NCI-H2196 (cell line): Measurements from ENCODE around the gene SYT6.

Experiments used
- DNase-seq: peaks from one replicate; lab custom pipeline; 2025; ENCODE audit not compliant: unreplicated experiment; lab: John Stamatoyannopoulos, UW

SYT6 gene

DNA sequence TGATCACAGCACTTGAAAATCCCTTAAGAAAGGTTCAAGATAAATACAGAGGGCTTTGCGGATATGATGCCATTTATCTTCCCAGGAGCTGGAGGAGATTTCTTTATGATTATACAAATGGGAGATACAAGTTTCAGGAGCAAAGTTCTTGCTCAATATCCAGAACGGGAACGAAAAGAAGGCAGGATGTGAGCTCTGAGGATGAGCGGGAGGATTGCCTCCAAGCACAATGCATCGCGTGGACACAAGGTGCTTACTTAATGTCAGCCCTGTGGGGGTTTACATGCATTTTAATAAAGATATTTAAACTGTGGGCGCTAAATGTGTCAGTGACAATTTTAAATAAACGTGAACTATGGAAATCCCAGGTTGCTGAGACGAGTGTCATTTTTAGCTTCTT lies 59.0 kb downstream of the SYT6 start:
- no peak for DNase-seq

GRCh38 chr1:114094363-114094634 lies 59.4 kb downstream of the SYT6 start:
- no peak for DNase-seq

- DNase-seq, result no peak
Observed at GRCh38 chr1:114093624-114094362, 59.9 kb downstream of the SYT6 start.

GRCh38 chr1:114092186-114093062 lies 61.2 kb downstream of the SYT6 start:
- DNase-seq, result no peak

- no peak for DNase-seq
Observed at GRCh38 chr1:114091711-114092110, 62.0 kb downstream of the SYT6 start.

GRCh38 chr1:114090738-114091505 lies 62.7 kb downstream of the SYT6 start:
- no peak for DNase-seq

GRCh38 chr1:114089502-114090138 lies 64.0 kb downstream of the SYT6 start:
- no peak for DNase-seq

DNA sequence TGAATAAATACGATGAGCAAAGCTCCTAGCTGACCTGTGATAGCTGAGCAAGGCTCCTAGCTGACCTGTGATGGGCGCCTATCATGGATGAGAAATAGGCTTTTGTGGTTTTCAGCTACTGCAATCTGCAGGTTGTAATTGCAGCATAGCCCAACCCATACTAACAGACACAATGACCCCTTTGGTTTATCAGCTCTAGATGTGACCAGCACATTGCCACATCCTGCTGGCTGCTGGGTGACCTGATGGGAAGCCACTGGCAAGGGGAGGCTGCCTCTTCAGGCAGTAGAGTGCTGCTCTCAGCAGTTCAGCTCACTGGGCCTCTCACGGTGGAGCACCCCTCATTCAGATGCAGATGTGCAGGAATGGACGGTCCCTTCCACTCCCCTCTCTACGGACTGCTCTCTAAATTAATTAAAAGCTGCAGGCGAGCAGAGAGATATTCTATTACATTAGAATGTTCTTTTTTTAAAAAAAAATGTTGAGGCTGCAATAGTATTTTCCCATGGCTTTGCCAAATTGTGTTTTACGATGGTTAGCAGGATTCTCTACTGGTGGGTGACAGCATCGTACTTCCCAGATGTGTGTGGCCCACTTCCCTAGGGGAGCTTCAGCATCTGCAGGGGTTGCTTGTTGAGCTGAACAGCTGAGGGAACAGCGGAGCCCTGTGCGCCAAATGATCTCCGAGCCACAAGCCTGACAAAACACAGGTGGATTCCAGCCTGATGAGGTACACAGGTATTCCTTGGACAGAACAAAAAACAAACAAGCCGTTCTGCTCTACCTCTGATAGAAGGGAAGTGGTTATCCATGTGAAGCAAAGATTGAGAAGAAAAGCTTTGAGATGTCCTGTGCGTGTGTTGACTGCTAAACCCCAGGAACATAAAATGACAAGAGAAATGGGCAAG lies 65.0 kb downstream of the SYT6 start:
- no peak for DNase-seq

DNA sequence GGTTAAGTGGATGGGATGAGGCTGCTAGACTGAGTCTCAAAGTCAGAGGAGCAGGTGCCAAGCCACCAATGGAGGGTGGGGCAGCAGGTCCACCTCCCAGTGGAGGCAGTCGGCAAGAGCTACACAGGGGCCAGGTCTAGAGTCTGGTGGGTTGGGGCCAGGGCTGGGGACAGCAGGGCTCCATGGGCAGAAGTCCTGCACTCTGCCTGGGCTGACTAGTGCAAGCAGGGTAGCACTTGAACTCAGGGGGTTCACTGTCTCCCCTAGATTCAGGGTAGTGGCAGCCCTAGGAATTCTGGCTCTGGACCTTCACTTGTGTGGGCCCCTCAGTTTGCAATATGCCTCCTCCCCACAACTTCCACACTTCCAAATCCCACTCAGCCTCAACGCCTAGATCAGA lies 66.2 kb downstream of the SYT6 start:
- DNase-seq, result no peak

- no peak for DNase-seq
Observed at GRCh38 chr1:114086601-114087368, 66.9 kb downstream of the SYT6 start.

DNA sequence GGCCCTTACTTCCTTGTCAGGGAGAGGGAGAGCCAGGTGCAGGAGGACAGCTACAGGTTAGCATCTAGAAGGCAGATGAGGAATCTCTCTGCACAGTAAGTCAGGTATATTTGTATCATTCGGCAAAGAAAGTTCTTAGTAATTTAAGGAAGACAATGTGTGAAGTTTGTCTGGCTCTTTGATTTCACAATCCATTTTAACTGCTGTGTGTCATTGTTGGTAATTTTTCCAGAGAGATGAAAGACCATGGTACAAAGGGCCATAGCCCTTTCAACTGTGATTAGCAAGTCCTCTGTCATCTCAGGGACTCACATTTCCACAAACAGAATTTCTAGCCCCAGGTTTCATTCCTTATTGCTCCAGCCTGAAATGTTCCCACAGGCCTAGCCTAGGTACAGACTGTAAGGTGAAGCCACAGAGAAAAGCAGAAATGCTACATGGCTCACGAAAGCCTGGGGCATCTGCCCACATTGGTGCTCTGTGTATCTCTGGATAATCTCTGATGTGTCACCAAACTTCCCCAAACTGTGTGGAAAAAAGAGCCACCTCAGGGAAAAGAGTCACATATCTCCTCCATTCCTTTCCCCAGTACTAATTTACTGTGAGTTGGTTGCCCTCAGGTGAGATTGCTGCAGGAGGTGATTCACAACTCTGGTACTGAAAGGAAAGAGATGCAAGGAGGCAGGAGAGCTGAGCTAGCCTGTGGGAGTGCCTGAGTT lies 70.6 kb downstream of the SYT6 start:
- no peak for DNase-seq

GRCh38 chr1:114082304-114082630 lies 71.4 kb downstream of the SYT6 start:
- DNase-seq, result no peak

DNA sequence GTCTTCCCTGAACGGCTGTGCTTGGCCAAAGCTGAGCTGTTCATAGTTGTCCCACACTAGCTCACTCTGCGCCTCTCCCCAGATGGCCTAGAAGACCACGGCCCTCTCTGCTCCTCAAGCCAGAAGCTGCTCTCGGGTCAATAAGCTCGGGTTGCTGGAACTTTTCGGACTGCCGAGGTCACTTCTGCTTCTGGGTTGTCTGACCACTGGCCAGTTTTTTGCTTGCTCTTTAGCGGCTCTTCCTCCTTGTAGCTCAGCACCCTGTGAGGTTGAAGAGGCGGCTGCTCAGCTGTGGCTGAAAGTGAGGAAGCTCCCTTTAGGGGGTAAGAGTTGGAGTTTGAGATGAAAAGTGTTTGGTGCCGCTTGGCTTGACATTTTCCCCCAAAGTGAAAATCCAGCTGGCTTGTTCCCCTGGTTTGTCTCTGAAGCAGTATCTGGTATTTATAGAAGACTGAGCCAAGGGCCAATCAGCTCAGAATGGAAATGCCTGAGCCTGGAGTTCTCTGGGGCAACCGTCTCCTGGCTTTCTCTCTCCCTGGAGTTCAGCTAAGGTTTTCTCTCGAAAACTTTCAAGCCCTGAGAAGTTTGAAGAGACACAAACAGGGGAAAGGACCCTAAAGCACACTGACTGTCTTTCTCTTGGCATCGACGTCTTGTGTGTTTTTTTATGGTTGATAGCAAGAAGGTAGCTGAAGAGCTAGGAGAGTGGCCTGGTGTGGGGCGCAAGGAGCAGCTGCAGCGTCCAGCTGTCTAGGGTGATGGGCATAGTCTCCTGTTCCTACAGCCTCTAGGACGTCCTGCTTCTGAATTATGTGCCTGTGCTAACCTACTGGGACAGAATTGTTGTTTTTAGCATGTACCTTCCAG lies 72.0 kb downstream of the SYT6 start:
- no peak for DNase-seq

DNA sequence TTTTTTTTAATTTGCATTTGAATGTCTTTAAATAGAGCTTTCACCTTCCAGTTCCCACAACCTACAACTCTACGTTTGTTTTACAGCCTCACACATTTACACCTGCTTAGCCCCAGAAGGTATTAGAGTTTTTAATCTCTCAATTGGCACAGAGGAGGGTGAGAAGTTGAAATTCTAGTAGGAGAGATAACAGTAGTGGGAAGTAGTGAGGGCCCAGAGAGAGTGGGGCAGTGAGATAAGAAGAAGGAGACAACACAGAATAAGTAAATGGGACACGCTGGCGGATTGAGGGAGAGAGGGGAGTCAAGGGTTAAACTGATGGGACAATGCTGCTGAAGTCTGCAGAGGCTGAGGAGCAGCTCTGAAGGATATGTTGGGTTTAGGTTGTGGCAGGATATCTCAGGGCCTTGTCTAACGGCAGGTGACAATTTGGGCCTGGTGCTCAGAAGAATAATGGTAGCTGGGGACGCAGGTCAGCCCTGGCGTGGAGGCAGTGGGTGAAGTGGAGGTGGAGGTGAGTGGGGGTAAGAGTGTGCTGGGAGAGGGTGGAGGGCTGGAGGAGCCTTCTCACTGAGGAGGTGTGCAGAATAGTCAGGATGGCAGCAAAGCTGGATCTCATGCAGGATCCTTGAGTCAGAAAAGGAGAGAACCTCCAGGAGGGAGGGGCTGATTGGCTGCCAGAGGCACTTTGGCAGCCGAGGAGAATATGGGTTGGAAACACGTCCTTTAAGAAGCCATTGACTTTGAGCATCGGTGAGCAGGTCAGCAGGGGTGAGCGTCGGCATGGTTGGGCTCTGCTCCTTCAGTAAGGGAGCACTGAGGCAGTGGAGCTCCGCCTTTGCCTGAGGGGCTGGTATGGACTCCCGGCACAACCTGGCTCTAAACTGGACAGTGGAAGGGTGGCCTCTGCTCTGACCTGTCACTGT lies 72.9 kb downstream of the SYT6 start:
- DNase-seq, result no peak

DNA sequence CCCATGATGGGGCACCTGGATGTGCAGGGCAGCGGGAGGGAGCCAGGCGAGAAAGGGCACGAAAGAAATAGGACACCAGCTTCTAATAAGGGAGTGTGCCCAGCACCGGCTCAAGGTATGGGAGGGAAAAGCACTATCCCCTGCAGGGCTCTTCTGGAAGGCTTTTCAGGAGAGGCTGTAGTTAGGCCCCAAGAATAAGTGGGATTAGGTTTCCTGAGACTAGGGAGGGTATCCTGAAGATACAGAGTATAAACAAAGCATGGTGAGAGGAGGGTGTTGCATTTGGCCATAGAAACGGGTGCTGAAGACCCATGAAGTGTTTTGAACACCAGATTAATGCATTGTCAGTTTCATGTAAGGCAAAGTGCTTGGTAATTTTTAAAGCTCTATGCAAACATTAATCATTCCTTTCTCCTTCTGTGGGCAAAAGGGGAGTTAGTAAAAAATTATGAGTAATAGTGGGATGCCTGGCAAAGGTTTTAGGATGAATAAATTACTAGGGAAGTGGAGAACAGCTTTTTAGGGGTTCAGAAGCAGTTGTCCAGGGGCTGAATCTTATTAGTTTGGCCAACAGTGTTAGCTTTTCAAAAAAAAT lies 74.0 kb downstream of the SYT6 start:
- DNase-seq, result no peak

DNA sequence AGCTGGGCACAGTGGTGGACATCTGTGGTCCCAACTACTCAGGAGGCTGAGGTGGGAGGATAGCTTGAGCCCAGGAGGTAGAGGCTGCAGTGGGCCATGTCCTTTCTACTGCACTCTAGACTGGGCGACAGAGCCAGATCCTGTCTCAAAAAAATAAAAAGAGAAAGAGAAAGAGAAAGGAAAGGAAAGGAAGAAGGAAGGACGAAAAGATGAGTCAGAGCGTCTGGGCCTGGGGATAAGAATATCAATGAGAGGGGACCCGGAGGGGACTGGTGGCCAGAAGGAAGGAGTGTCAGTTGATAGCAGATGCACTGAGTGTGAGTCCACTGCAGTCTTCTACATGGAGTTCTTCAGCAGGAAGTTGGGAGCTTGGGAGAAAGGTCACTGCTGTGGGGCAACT lies 75.6 kb downstream of the SYT6 start:
- DNase-seq, result no peak

DNA sequence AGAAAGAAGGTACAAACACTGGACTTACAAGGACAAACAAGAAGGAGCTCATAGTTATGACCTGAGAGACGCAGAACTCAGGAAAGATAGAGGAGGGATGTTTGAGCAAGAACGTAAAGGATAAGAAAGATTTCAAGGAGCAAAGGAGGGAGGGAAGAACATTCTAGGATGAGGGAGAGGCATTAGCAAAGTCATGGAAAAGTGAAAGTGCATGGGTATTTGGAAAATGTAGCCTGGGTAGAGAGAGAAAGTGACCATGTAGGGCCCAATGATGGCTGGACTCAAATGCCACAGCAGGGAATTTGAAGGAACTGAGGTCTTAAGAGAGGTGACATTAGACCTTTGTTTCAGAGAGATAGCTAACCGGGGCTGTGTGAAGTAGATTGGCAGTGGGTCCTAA lies 76.5 kb downstream of the SYT6 start:
- no peak for DNase-seq
